NT2/D1 (cell line): ENCODE data around the gene XIRP2.
"Not testable (repeated sequence)": the region's sequence is repeated elsewhere in the genome, so short reads cannot be mapped to it uniquely, and the experiment has no call there.

ENCODE experiments used
- DNase-seq: peaks from one replicate; pipeline ENCODE4 v3.0.0-alpha.2; 2011; ENCODE audit warnings: low read depth, low spot score
- H3K27me3 ChIP-seq: 2 replicates; pipeline ENCODE4 v1.6.0; 2011; ENCODE audit warnings: mild to moderate bottlenecking; ENCODE audit not compliant: insufficient read length, insufficient read depth
- H3K36me3 ChIP-seq: 2 replicates; pipeline ENCODE4 v1.6.1; 2011; ENCODE audit warnings: mild to moderate bottlenecking, low read length, mixed read lengths; ENCODE audit not compliant: insufficient read depth, insufficient read length
- H3K4me1 ChIP-seq: 2 replicates; pipeline ENCODE4 v1.5.1; 2011; ENCODE audit not compliant: insufficient read depth, insufficient read length
- H3K4me3 ChIP-seq: 2 replicates; pipeline ENCODE4 v1.5.1; 2011; ENCODE audit warnings: low read depth; ENCODE audit not compliant: insufficient read length
- H3K9ac ChIP-seq: 2 replicates; pipeline ENCODE4 v1.6.0; 2011; ENCODE audit warnings: low read depth; ENCODE audit not compliant: insufficient read length
- H3K9me3 ChIP-seq: 2 replicates; pipeline ENCODE4 v1.5.1; 2011; ENCODE audit warnings: mild to moderate bottlenecking, low read length; ENCODE audit not compliant: insufficient read depth
- SUZ12 ChIP-seq: IDR thresholded peaks from 2 replicates; pipeline ENCODE4 v1.6.1; 2011; ENCODE audit not compliant: insufficient read length, insufficient read depth; ENCODE audit errors: extremely low read depth
- YY1 ChIP-seq: IDR thresholded peaks from 2 replicates; pipeline ENCODE4 v1.6.1; 2011; ENCODE audit not compliant: insufficient read length, insufficient read depth
- ZNF274 ChIP-seq: IDR thresholded peaks from 2 replicates; pipeline ENCODE4 v1.6.1; 2011; ENCODE audit warnings: mild to moderate bottlenecking, low read depth, low read length

XIRP2 gene

DNA sequence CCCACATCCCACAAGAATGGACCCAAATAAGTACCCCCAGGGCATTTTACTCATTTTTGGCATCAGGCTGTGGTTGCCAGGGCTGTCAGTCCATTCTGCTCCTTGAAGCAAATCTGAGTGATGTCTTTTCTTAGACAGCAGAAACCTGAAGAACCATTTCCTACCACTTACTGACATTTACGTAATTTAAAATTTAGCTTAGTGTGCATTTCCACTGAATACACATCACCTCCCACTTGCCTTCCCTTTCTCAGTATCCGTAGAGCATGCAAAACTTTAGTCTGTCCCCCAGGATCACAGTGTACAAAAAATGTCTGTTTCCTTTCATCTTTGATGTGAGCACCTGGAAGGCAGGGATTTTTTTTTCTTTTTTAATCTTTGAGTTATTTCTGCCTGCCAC is 130.3 kb downstream of the XIRP2 start:
- no peak overlapping the region for H3K9ac ChIP-seq
- no peaks in the 10 kb centered on the region for H3K27me3 ChIP-seq
- no peak overlapping the region for H3K4me3 ChIP-seq
- H3K36me3 ChIP-seq, result no peaks in the 10 kb centered on the region
- no peak for DNase-seq
- H3K9me3 ChIP-seq, result no peaks in the 10 kb centered on the region
- H3K4me1 ChIP-seq, result no peaks in the 10 kb centered on the region
- no peak for TF ChIP-seq ZNF274
- TF ChIP-seq SUZ12, result no peak
- no peak for TF ChIP-seq YY1

DNA sequence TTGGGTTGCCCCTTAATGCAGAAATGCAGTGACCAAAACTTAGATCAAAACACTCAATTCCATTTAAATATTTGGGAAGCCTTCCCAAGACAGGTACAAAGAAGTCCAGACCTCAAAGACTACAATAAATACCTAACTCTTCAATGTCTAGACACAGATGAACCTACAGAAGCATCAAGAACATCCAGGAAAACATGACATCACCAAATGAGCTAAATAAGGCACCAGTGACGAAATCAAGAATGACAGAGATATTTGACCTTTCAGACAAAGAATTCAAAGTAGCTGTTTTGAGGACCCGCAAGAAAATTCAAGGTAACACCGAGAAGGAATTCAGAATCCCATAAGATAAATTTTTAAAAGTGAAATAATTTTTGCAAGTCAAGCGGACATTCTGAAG is 140.2 kb downstream of the XIRP2 start:
- Histone ChIP-seq H3K36me3 (no peaks in the 10 kb centered on the region), H3K4me1 (no peaks in the 10 kb centered on the region), H3K9ac (no peak overlapping the region), H3K4me3 (no peak overlapping the region), H3K9me3 (no peaks in the 10 kb centered on the region), H3K27me3 (no peaks in the 10 kb centered on the region)
- no peak for DNase-seq
- TF ChIP-seq ZNF274, result no peak
- no peak for TF ChIP-seq YY1
- no peak for TF ChIP-seq SUZ12

DNA sequence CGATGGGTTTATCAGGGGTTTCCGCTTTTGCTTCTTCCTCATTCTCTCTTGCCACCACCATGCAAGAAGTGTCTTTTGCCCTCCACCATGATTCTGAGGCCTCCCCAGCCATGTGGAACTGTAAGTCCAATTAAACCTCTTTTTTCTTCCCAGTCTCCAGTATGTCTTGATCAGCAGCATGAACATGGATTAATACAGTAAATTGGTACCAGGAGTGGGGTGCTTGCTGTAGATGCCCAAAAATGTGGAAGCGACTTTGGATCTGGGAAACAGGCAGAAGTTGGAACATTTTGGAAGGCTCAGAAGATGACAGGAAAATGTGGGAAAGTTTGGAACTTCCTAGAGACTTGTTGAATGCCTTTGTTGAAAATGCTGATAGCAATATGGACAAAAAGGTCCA is 146.7 kb downstream of the XIRP2 start:
- not testable (repeated sequence) for H3K4me1 ChIP-seq

DNA sequence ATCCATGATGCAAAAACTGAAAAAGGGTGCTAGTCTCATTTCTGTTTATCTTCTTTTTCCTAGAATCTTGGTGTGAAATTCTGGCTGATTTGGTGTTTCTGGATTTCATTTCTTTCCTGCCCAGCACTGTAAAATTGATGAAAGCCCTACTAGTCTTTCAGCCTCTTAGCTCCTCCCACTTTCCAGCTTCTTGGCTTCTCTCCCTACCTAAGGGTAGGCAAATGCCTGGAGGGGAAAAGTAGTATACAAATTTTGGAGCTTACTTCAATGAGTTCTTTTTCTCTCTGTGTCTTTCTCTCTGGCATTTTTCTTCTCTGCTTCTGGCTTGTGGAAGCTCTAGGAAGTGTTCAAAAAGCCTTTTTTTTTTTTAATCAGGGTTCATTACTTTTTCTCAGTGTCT is 160.5 kb downstream of the XIRP2 start:
- H3K36me3 ChIP-seq, result no peaks in the 10 kb centered on the region
- H3K9ac ChIP-seq, result no peak overlapping the region
- H3K4me3 ChIP-seq, result no peak overlapping the region
- H3K9me3 ChIP-seq, result no peaks in the 10 kb centered on the region
- H3K4me1 ChIP-seq, result no peaks in the 10 kb centered on the region
- TF ChIP-seq ZNF274 (no peak), YY1 (no peak), SUZ12 (no peak)
- DNase-seq, result no peak
- no peaks in the 10 kb centered on the region for H3K27me3 ChIP-seq

More for the DNA sequence above, 146.7 kb downstream of the XIRP2 start:
- not testable (repeated sequence) for H3K36me3 ChIP-seq, H3K9ac ChIP-seq, DNase-seq, H3K9me3 ChIP-seq, H3K4me3 ChIP-seq, H3K27me3 ChIP-seq

DNA sequence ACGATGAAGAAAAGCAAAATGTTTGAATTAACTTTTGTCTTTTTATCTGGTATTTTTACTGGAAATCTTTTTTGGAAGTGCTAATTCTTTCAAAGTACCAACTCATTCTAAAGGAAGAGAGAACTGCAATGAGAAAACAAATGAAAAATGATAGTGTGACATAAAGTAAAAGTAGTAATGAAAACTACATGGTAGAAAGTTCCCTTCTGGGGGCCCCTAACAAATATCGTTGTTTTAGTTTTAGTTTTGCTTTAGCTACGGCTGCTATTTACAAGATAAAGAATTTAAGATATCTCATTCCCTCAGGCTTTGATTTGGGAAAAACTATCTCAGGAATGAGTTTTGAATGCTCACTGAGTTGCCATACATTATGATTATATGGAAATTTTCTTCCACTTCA is 161.4 kb downstream of the XIRP2 start:
- TF ChIP-seq SUZ12, result no peak
- TF ChIP-seq YY1, result no peak
- no peak for TF ChIP-seq ZNF274
- no peak overlapping the region for H3K4me3 ChIP-seq
- H3K9ac ChIP-seq, result no peak overlapping the region
- no peak for DNase-seq
- H3K4me1 ChIP-seq, result no peaks in the 10 kb centered on the region
- no peaks in the 10 kb centered on the region for H3K9me3 ChIP-seq
- no peaks in the 10 kb centered on the region for H3K27me3 ChIP-seq
- no peaks in the 10 kb centered on the region for H3K36me3 ChIP-seq

DNA sequence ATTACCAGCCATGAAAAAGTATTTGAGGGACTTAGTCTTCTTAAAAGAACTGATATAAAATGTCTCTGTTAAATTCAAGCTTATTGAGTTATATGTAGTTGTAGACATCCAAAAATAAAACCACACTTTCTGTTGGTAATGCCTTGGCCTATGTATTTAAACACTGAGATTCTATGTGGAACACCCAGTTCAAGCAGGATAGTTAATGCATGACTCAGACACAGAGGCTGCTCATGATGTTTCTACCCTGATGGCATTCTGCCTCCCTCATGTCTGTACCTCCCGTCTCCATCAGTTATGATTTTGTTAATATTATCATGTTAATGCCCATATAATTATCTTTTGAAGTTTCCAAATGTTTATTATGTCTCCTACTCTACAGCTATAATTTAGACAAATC is 164.5 kb downstream of the XIRP2 start:
- Histone ChIP-seq H3K9me3 (no peaks in the 10 kb centered on the region), H3K36me3 (no peaks in the 10 kb centered on the region), H3K27me3 (no peaks in the 10 kb centered on the region), H3K9ac (no peak overlapping the region), H3K4me3 (no peak overlapping the region), H3K4me1 (no peaks in the 10 kb centered on the region)
- no peak for DNase-seq
- TF ChIP-seq YY1 (no peak), ZNF274 (no peak), SUZ12 (no peak)

DNA sequence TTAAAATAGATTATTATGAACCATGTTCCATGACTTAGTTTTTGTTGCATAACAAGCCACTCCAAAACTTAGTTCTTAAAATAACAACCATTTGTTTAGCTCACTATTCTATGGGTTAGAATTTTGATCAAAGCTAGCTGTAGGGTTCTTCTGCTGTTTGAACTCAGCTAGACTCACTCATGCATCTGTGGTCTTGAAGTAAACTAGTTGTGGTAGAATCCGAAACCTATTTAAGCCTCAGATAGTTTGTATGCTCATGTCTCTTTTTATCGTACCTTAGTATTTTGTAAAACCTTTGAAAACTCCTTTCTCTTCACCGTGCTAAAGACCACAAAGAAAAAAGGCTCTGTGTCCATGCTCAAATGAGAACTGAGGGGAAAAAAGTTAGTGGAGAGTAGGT is 166.6 kb downstream of the XIRP2 start:
- H3K36me3 ChIP-seq, result no peaks in the 10 kb centered on the region
- H3K9ac ChIP-seq, result no peak overlapping the region
- H3K27me3 ChIP-seq, result no peaks in the 10 kb centered on the region
- no peak for DNase-seq
- no peaks in the 10 kb centered on the region for H3K9me3 ChIP-seq
- H3K4me3 ChIP-seq, result no peak overlapping the region
- no peak for TF ChIP-seq ZNF274
- TF ChIP-seq YY1, result no peak
- TF ChIP-seq SUZ12, result no peak
- no peaks in the 10 kb centered on the region for H3K4me1 ChIP-seq

DNA sequence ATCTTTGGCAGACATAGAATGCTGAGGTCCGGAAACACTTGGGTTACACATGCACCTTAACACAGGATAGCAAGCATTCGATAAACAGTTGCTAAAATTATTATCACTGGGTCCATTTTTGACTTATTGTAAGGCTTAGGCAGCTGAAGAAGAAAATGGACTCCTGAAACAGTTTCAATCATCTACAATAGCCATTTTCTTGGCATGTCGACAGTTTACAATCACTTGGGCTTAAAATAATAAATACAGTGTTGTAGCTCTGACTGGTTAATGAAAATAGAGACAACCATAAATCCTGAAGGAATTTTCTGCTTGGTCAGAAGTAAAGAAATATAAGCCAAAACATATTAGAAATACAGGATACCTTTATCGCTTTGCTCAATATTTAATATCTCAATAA is 169.2 kb downstream of the XIRP2 start:
- TF ChIP-seq ZNF274, result no peak

More for the DNA sequence above, 169.2 kb downstream of the XIRP2 start:
- no peaks in the 10 kb centered on the region for H3K36me3 ChIP-seq
- H3K4me3 ChIP-seq, result no peak overlapping the region
- H3K4me1 ChIP-seq, result no peaks in the 10 kb centered on the region
- no peak overlapping the region for H3K9ac ChIP-seq
- H3K27me3 ChIP-seq, result no peaks in the 10 kb centered on the region
- no peak for DNase-seq
- H3K9me3 ChIP-seq, result no peaks in the 10 kb centered on the region
